NCI-H2081 (cell line): ENCODE data around the gene COX8A.

Experiments
- DNase-seq, 2 experiments: peaks; one replicate each; lab custom pipeline; 2025; lab: John Stamatoyannopoulos, UW

COX8A gene

DNA sequence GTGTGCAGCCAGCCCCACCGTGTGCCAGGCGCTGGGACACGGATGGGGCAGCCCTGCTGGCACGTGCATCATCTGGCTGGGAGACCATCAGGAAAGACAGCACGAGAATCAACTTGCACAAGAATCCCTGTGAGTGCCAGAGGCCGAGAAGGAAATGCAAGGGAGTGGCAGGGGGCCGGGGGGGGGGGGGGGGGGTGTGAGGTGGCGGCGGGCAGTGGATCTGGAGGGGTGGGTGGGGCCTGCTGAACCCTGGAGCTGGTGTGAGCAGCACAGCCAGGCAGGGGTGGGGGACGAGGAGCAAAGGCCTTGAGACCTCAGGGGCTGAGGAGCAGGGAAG lies 47.3 kb downstream of the COX8A start:
- no peak for DNase-seq

DNA sequence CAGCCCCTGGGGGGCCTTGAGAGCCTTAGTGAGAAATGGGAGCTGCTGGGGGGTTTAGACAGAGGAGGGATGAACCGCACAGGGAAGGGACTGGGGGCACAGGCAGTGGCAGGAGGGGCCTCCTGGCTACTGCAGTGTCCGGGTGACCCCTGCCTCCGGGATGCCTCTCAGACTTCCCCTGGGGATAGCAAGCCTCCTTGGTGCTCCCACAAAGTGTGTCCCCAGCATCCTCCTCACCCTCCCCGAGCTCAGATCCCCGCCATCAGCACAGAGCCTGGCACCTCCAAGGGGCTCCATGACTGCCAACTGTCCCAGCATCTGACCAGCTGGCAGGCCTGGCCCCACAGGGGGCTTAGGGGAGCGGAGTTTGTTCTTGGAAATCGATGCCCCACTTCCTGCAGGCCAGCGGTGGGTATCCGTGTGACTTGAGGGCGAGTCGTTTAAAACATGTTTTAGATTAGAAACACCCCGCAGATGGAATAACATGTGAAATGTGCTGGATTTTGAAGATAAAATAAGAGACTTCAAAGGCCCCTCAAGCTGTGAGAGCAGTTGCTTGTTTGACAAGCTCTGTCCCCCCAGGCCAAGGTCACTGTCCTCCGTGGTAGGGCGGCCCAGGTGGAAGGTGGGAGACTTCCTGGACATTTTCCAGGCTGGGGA lies 47.8 kb downstream of the COX8A start:
- no peak for DNase-seq

DNA sequence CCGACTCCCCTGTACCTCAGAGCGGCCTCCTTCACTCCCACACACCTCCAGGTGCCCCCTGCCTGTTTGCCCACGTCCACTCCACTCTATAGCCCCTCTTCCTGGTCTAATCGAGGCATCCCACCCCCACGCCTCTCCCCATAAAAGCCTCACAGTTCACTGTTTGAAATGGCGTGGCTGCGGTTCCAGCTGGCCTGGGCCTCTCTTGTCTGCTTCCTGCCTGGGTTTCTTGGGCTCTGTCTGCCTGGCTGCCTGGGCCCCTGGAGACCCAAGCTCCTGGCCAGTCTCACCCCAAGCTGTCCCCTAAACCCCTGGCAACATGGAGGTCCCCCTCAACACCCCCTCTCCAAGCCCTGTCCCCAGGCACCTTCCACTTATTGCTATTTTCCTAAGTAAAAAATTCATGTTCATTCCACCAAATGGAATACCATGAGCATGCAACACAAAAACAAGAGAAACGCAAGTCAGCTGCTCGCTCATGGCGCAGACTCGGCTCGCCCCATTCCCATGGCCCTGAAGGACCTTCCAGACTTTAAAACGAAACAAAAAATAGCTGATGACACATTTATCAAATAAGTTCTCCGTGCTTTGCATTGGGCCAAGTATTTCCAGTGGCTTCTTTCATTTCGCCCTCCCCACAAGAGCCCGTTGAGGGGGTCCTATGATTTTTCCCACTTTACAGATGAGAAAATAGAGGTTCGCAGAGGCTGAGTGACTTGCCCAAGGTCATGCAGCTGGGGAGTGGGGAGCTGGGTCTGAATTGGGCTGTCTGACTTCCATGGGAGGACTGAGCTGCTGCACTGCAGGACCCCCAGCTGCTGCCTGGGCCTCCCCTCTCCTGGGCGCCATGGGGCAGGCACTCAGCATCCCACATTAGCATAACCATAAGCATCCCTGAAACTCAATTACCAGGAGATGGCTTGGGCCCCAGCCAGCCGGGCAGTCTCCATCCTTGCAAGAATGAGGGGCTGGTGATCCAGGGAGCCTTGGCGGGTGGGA lies 49.6 kb downstream of the COX8A start:
- no peak for DNase-seq

DNA sequence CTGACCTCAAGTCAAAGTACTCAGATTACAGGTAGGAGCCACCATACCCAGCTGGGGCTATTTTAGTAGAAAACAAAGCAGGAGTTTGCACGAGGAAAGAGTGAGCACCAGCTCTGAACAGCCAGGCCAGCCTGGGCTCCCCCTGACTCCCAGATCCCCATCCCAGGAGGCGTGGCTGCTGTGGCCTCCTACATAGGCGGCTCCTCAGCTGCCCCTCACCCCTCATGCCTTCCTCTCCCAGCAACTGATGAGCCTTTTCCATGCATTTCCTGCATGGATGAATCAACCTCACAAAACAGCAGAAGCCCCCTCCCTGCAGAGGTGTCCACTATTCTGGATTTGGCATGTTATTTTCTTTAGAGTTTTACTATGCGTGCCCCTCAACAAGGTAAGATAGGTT lies 50.8 kb downstream of the COX8A start:
- no peak for DNase-seq
